ENCODE results near the gene ZNF394.

Gene ZNF394

DNA sequence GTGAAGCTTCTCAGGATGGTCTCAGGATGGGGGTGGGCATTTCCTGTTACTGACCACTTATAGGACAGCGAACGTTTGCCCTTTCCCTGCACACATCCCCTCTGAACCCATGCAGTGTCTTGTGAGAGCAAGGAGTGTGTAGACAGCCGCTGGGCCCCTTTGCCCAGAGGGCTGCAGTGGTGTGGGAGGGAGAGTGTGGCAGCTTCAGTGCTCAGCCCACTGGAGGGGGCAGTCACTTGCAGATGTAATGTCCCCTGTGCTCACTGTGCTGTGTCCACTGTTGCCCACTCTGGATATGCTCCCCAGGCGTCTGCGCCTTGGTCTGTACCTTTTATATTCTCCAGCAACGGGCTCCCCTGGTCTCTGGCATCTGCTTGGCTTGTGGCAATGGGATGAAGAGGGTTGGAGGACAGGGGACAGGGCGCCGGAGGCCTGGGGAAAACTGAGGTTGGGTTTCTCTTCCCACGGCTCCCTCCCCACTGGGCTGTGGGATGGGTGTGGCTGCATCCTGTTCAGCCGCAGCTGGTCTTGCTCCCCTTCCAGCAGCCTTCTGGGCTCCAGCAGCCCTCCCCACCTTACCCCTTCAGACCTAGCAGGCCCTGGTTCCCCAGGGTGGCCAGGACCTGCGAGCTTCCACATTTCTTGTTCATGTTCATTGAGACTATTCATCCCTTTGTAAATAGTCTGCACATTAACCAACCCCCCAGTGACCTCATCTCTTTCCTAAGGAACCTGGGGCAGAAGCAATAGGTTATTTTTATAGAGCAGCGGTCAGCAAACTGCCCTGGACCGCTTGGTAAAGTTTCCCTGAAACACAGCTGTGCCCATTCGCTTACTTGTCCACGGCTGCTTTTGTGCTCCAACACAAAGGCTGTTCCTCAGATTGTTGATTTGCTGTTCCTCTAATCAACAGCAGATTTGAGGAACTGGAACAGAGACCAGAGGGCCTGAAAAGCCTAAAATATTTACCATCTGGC is 21.3 kb downstream of the ZNF394 start:
- ChIA-PET POLR2A (no interaction called here), CTCF (interaction anchor here (1.5 kb wide), 1 partner anchor 13 kb away, joined by 4 read pairs; no protein-coding TSS in a partner anchor)
- Histone ChIP-seq H3K27me3 (replicated peaks in 2 of 5; ENCODE audit: control insufficient read depth in 4 of 5, insufficient read depth in 5 of 5, low read length in 4 of 5) (no peaks in the 10 kb centered on the region), H3K4me1 (ENCODE audit: control extremely low read depth in 1 of 4, control insufficient read depth in 4 of 4, insufficient read depth in 4 of 4, low read length in 3 of 4) (peaks cover 0 to 12% (median 6%) of the 10 kb centered on the region in 4 experiments), H3K27ac (ENCODE audit: insufficient read depth in 1 of 2, low read depth in 1 of 2, low read length in 2 of 2, poor library complexity in 1 of 2, severe bottlenecking in 2 of 2) (no peak overlapping the region), H3K9me3 (ENCODE audit: control extremely low read depth in 1 of 5, control insufficient read depth in 4 of 5, insufficient read depth in 2 of 5, low read depth in 1 of 5, low read length in 4 of 5) (no peaks in the 10 kb centered on the region), H3K36me3 (ENCODE audit: control insufficient read depth in 4 of 4, insufficient read depth in 4 of 4, low read length in 3 of 4) (peaks cover 7 to 55% (median 16%) of the 10 kb centered on the region in 4 experiments), H3K4me3 (ENCODE audit: control insufficient read depth in 1 of 7, extremely low read depth in 1 of 7, insufficient read depth in 4 of 7, low read depth in 2 of 7, low read length in 6 of 7) (no peak overlapping the region)
- DNase-seq, result no peak
- 59% methylated on average over 10 of the region's 15 CpGs for WGBS (ENCODE audit: insufficient coverage)

- ChIA-PET CTCF (interaction anchor here (0.6 to 1.1 kb wide), 3 partner anchors 13 to 39 kb away, joined by 3 read pairs; no protein-coding TSS in a partner anchor), POLR2A (no interaction called here)
- Histone ChIP-seq H3K9me3 (ENCODE audit: control extremely low read depth in 1 of 5, control insufficient read depth in 4 of 5, insufficient read depth in 2 of 5, low read depth in 1 of 5, low read length in 4 of 5) (no peaks in the 10 kb centered on the region), H3K27ac (ENCODE audit: insufficient read depth in 1 of 2, low read depth in 1 of 2, low read length in 2 of 2, poor library complexity in 1 of 2, severe bottlenecking in 2 of 2) (no peak overlapping the region), H3K27me3 (replicated peaks in 2 of 5; ENCODE audit: control insufficient read depth in 4 of 5, insufficient read depth in 5 of 5, low read length in 4 of 5) (peaks cover 0 to under 1% (median 0%) of the 10 kb centered on the region in 5 experiments), H3K4me3 (ENCODE audit: control insufficient read depth in 1 of 7, extremely low read depth in 1 of 7, insufficient read depth in 4 of 7, low read depth in 2 of 7, low read length in 6 of 7) (no peak overlapping the region), H3K36me3 (ENCODE audit: control insufficient read depth in 4 of 4, insufficient read depth in 4 of 4, low read length in 3 of 4) (peaks cover 7 to 47% (median 16%) of the 10 kb centered on the region in 4 experiments), H3K4me1 (ENCODE audit: control extremely low read depth in 1 of 4, control insufficient read depth in 4 of 4, insufficient read depth in 4 of 4, low read length in 3 of 4) (peaks cover 4 to 17% (median 13%) of the 10 kb centered on the region in 4 experiments)
- DNase-seq, result no peak
- WGBS (ENCODE audit: insufficient coverage), result 98% methylated on average over 4 of the region's 5 CpGs
Measured at GRCh38 chr7:99476107-99476506, 24.0 kb downstream of the ZNF394 start.

DNA sequence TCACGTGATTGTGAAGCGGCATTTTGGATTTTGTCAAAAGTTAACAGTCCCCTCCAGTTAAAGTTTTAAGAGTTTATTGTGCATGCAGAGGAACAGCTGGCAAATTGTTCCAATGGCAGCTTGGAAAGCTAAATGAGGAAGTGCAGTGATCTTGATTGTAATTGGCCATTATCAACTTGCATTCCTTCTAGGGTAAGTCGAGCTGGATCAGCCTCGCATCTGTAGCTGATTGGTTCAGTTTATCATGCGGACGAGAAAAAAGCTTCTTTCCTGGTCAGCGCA is 26.8 kb downstream of the ZNF394 start:
- CTCF ChIA-PET, result interaction anchor here (0.9 to 2.7 kb wide), 2 partner anchors 18 to 31 kb away, joined by 3 to 11 read pairs; partner anchors contain the start of gene ZKSCAN5
- DNase-seq, result peak; percentile 77 to 93 (median 89)
- POLR2A ChIA-PET, result interaction anchor here (0.7 kb wide), 1 partner anchor 361 kb away, joined by 3 read pairs; no protein-coding TSS in a partner anchor
- no peaks in the 10 kb centered on the region for H3K9me3 ChIP-seq (ENCODE audit: control extremely low read depth in 1 of 5, control insufficient read depth in 4 of 5, insufficient read depth in 2 of 5, low read depth in 1 of 5, low read length in 4 of 5)
- WGBS (ENCODE audit: insufficient coverage), result 0% methylated on average over 6 of the region's 7 CpGs
- H3K4me1 ChIP-seq (ENCODE audit: control extremely low read depth in 1 of 4, control insufficient read depth in 4 of 4, insufficient read depth in 4 of 4, low read length in 3 of 4), result peaks cover 4 to 12% (median 10%) of the 10 kb centered on the region in 4 experiments
- H3K27me3 ChIP-seq (replicated peaks in 2 of 5; ENCODE audit: control insufficient read depth in 4 of 5, insufficient read depth in 5 of 5, low read length in 4 of 5), result peaks cover 0 to 7% (median 0%) of the 10 kb centered on the region in 5 experiments
- H3K27ac ChIP-seq (ENCODE audit: insufficient read depth in 1 of 2, low read depth in 1 of 2, low read length in 2 of 2, poor library complexity in 1 of 2, severe bottlenecking in 2 of 2), result peak overlapping the region; percentile 54 to 89
- H3K36me3 ChIP-seq (ENCODE audit: control insufficient read depth in 4 of 4, insufficient read depth in 4 of 4, low read length in 3 of 4), result peaks cover 2 to 22% (median 6%) of the 10 kb centered on the region in 4 experiments
- peak overlapping the region; percentile 81 to 100 (median 91) for H3K4me3 ChIP-seq (ENCODE audit: control insufficient read depth in 1 of 7, extremely low read depth in 1 of 7, insufficient read depth in 4 of 7, low read depth in 2 of 7, low read length in 6 of 7)

GRCh38 chr7:99472561-99473314 is 27.3 kb downstream of the ZNF394 start, which contains the start of gene ZNF789:
Gene ZNF789, plus strand, starts transcription at chr7:99472890. Its CDS starts 3,567 bp downstream, at chr7:99476457.
- Histone ChIP-seq H3K27me3 (replicated peaks in 2 of 5; ENCODE audit: control insufficient read depth in 4 of 5, insufficient read depth in 5 of 5, low read length in 4 of 5) (peaks cover 0 to 7% (median 0%) of the 10 kb centered on the region in 5 experiments), H3K36me3 (ENCODE audit: control insufficient read depth in 4 of 4, insufficient read depth in 4 of 4, low read length in 3 of 4) (peaks cover 0 to 17% (median 5%) of the 10 kb centered on the region in 4 experiments), H3K4me1 (ENCODE audit: control extremely low read depth in 1 of 4, control insufficient read depth in 4 of 4, insufficient read depth in 4 of 4, low read length in 3 of 4) (peaks cover 4 to 12% (median 9%) of the 10 kb centered on the region in 4 experiments), H3K9me3 (ENCODE audit: control extremely low read depth in 1 of 5, control insufficient read depth in 4 of 5, insufficient read depth in 2 of 5, low read depth in 1 of 5, low read length in 4 of 5) (no peaks in the 10 kb centered on the region), H3K27ac (ENCODE audit: insufficient read depth in 1 of 2, low read depth in 1 of 2, low read length in 2 of 2, poor library complexity in 1 of 2, severe bottlenecking in 2 of 2) (peak within 1 kb of the TSS; percentile 70 to 89), H3K4me3 (ENCODE audit: control insufficient read depth in 1 of 7, extremely low read depth in 1 of 7, insufficient read depth in 4 of 7, low read depth in 2 of 7, low read length in 6 of 7) (peak within 1 kb of the TSS; percentile 81 to 100 (median 91))
- POLR2A ChIA-PET, result interaction anchor here (0.7 kb wide), 1 partner anchor 360 kb away, joined by 3 read pairs; no protein-coding TSS in a partner anchor
- CTCF ChIA-PET, result interaction anchor here (0.9 to 2.7 kb wide), 2 partner anchors 19 to 32 kb away, joined by 3 to 11 read pairs; partner anchors contain the start of gene ZKSCAN5
- DNase-seq, result peak; percentile 98 to 99 (median 98)
- 0% methylated on average over 23 of the region's 56 CpGs for WGBS (ENCODE audit: insufficient coverage)

DNA sequence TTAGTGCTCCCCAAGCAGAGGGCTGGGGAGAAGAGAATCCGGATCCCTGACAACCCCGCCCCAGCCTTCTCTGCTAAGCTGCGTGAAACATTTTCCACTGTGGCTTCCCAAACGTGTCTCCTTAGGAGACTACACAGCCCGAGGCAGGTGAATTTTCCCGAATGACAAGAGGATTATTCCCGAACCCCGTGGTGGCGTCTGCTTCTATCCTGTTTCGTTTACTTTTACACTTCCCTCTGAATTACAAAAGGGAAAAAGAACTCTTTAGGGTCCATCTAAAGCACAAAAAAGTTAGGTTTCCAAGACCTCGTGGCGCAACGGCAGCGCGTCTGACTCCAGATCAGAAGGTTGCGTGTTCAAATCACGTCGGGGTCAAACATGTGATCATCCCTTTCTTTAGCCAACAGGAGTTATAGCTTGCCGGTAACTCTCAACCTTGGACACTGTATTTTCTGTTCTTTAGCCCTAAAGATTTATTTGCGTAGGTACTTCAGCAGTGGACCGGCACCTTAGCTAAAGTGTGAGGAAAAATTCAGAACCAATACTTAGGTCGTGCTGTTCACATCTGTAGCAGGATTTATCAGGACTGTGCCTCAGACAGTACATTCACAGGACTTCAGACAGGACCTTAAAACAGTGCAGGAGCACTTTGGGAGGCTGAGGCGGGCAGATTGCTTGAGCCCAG is 30.6 kb downstream of the ZNF394 start:
- Histone ChIP-seq H3K4me3 (ENCODE audit: control insufficient read depth in 1 of 7, extremely low read depth in 1 of 7, insufficient read depth in 4 of 7, low read depth in 2 of 7, low read length in 6 of 7) (no peak overlapping the region), H3K27ac (ENCODE audit: insufficient read depth in 1 of 2, low read depth in 1 of 2, low read length in 2 of 2, poor library complexity in 1 of 2, severe bottlenecking in 2 of 2) (no peak overlapping the region), H3K36me3 (ENCODE audit: control insufficient read depth in 4 of 4, insufficient read depth in 4 of 4, low read length in 3 of 4) (peaks cover 0 to 3% (median under 1%) of the 10 kb centered on the region in 4 experiments), H3K27me3 (replicated peaks in 2 of 5; ENCODE audit: control insufficient read depth in 4 of 5, insufficient read depth in 5 of 5, low read length in 4 of 5) (peaks cover 0 to 7% (median 0%) of the 10 kb centered on the region in 5 experiments), H3K4me1 (ENCODE audit: control extremely low read depth in 1 of 4, control insufficient read depth in 4 of 4, insufficient read depth in 4 of 4, low read length in 3 of 4) (peaks cover 6 to 30% (median 19%) of the 10 kb centered on the region in 4 experiments), H3K9me3 (ENCODE audit: control extremely low read depth in 1 of 5, control insufficient read depth in 4 of 5, insufficient read depth in 2 of 5, low read depth in 1 of 5, low read length in 4 of 5) (no peaks in the 10 kb centered on the region)
- CTCF ChIA-PET, result interaction anchor here (0.6 kb wide), 1 partner anchor 24 kb away, joined by 3 read pairs; no protein-coding TSS in a partner anchor
- no peak for DNase-seq
- POLR2A ChIA-PET, result no interaction called here
- 58% methylated on average over 15 of the region's 23 CpGs for WGBS (ENCODE audit: insufficient coverage)

GRCh38 chr7:99468336-99468918 is 31.7 kb downstream of the ZNF394 start:
- H3K4me3 ChIP-seq (ENCODE audit: control insufficient read depth in 1 of 7, extremely low read depth in 1 of 7, insufficient read depth in 4 of 7, low read depth in 2 of 7, low read length in 6 of 7), result no peak overlapping the region
- H3K27ac ChIP-seq (ENCODE audit: insufficient read depth in 1 of 2, low read depth in 1 of 2, low read length in 2 of 2, poor library complexity in 1 of 2, severe bottlenecking in 2 of 2), result no peak overlapping the region
- DNase-seq, result no peak
- H3K27me3 ChIP-seq (replicated peaks in 2 of 5; ENCODE audit: control insufficient read depth in 4 of 5, insufficient read depth in 5 of 5, low read length in 4 of 5), result peaks cover 0 to 7% (median 0%) of the 10 kb centered on the region in 5 experiments
- peaks cover 5 to 27% (median 13%) of the 10 kb centered on the region in 4 experiments for H3K4me1 ChIP-seq (ENCODE audit: control extremely low read depth in 1 of 4, control insufficient read depth in 4 of 4, insufficient read depth in 4 of 4, low read length in 3 of 4)
- CTCF ChIA-PET, result interaction anchor here (0.6 kb wide), 1 partner anchor 23 kb away, joined by 3 read pairs; no protein-coding TSS in a partner anchor
- peaks cover 2 to 8% (median 7%) of the 10 kb centered on the region in 4 experiments for H3K36me3 ChIP-seq (ENCODE audit: control insufficient read depth in 4 of 4, insufficient read depth in 4 of 4, low read length in 3 of 4)
- POLR2A ChIA-PET, result no interaction called here
- 95% methylated on average over 24 of the region's 29 CpGs for WGBS (ENCODE audit: insufficient coverage)
- H3K9me3 ChIP-seq (ENCODE audit: control extremely low read depth in 1 of 5, control insufficient read depth in 4 of 5, insufficient read depth in 2 of 5, low read depth in 1 of 5, low read length in 4 of 5), result no peaks in the 10 kb centered on the region

Measured in common myeloid progenitor, CD34-positive (primary cell).